ENCODE data around the gene IL12RB1.

DNA sequence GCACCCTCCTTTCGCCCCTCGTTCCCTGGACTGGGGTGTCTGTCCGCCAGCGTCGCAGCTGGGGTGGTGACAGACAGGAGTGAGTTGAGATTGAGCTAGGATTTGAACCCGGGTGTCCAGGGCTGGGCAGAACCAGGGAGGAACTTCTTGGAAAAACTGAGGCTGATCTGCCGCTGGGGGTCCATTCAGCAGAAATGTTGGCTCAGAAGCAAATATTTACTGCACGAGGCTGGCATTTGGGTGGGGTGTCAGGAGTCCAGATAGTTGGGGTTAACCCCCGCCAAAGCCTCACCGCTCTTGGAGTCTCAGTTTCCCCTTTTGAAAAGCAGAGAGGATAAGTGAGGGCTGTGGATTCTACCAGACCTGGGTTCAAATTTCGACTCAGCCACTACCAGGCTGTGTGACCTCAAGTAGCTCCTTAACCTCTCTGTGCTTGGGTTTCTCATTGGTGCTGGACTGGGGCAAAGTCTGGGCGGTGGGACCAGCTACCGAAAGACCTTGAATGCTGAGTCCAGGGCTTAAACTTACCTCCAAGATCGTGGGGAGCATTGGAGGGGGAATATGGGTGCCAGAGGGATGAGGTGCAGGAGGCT lies 31.8 kb upstream of the IL12RB1 start:
- TF ChIP-seq, protein P1, sequence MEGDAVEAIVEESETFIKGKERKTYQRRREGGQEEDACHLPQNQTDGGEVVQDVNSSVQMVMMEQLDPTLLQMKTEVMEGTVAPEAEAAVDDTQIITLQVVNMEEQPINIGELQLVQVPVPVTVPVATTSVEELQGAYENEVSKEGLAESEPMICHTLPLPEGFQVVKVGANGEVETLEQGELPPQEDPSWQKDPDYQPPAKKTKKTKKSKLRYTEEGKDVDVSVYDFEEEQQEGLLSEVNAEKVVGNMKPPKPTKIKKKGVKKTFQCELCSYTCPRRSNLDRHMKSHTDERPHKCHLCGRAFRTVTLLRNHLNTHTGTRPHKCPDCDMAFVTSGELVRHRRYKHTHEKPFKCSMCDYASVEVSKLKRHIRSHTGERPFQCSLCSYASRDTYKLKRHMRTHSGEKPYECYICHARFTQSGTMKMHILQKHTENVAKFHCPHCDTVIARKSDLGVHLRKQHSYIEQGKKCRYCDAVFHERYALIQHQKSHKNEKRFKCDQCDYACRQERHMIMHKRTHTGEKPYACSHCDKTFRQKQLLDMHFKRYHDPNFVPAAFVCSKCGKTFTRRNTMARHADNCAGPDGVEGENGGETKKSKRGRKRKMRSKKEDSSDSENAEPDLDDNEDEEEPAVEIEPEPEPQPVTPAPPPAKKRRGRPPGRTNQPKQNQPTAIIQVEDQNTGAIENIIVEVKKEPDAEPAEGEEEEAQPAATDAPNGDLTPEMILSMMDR (IDR thresholded peaks at IDR 0.05), result no peak
- no peak for TF ChIP-seq POLR2A (IDR thresholded peaks at IDR 0.05)

All from lower leg skin (tissue), 3 donors.